Endodermal cell (in vitro differentiated cells): ENCODE results near the gene PBOV1. TPM values are rescaled to one million over a fixed set of nuclear protein-coding genes. Genes with fewer than 3 reads are reported as not detected.
A peak's percentile ranks its signal among the peaks of the same experiment; 100 is the strongest.

ENCODE experiments used
- DNase-seq: peaks from one replicate; pipeline ENCODE4 v3.0.0-alpha.2; 2017
- H3K27ac ChIP-seq: 2 replicates; pipeline ENCODE4 v1.5.1; 2013; ENCODE audit warnings: mild to moderate bottlenecking, low read depth, low read length, moderate library complexity
- H3K27me3 ChIP-seq: 2 replicates; pipeline ENCODE4 v1.6.1; 2013; ENCODE audit warnings: mild to moderate bottlenecking, low read length, moderate library complexity; ENCODE audit not compliant: insufficient read depth, control insufficient read depth, poor library complexity, severe bottlenecking
- H3K36me3 ChIP-seq: 2 replicates; pipeline ENCODE4 v1.7.0; 2013; ENCODE audit warnings: mild to moderate bottlenecking, low read length, moderate library complexity; ENCODE audit not compliant: control insufficient read depth, insufficient read depth
- H3K4me1 ChIP-seq: one replicate; pipeline ENCODE4 v1.7.0; 2013; ENCODE audit warnings: low read length; ENCODE audit not compliant: control insufficient read depth, insufficient read depth
- H3K4me3 ChIP-seq: 2 replicates; pipeline ENCODE4 v1.5.1; 2013; ENCODE audit warnings: mild to moderate bottlenecking, low read length, moderate library complexity
- H3K9ac ChIP-seq: 2 replicates; pipeline ENCODE4 v1.6.1; 2013; ENCODE audit warnings: mild to moderate bottlenecking, low read length, moderate library complexity; ENCODE audit not compliant: poor library complexity, severe bottlenecking; ENCODE audit errors: extremely low read depth
- H3K9me3 ChIP-seq: 2 replicates; pipeline ENCODE4 v1.6.1; 2013; ENCODE audit warnings: mild to moderate bottlenecking, low read length, moderate library complexity; ENCODE audit not compliant: control insufficient read depth
- H3K27ac Mint-ChIP-seq: 2 replicates; pipeline ENCODE4 v1.8.0; 2020; ENCODE audit warnings: mixed read lengths
- H3K27me3 Mint-ChIP-seq: 2 replicates; pipeline ENCODE4 v1.8.0; 2021; ENCODE audit warnings: mild to moderate bottlenecking, mixed read lengths; ENCODE audit not compliant: insufficient read depth
- H3K36me3 Mint-ChIP-seq: 2 replicates; pipeline ENCODE4 v1.8.0; 2020; ENCODE audit warnings: low read depth, mixed read lengths
- H3K4me1 Mint-ChIP-seq: 2 replicates; pipeline ENCODE4 v1.8.0; 2020; ENCODE audit warnings: mixed read lengths
- H3K4me3 Mint-ChIP-seq: 2 replicates; pipeline ENCODE4 v1.8.0; 2020; ENCODE audit warnings: mild to moderate bottlenecking, moderate library complexity, mixed read lengths
- H3K9me3 Mint-ChIP-seq: 2 replicates; pipeline ENCODE4 v1.8.0; 2020; ENCODE audit warnings: mild to moderate bottlenecking, mixed read lengths
- CTCF ChIP-seq: fragments of 200-600 bp; sonication (generic); conservative IDR thresholded peaks from 2 replicates; pipeline ENCODE4 v1.5.0; 2021; ENCODE audit warnings: antibody characterized with exemption, mild to moderate bottlenecking
- WGBS, 2 experiments: methylation state at CpG; one replicate each; pipeline versions ENCODE4 v1.1.5 to v1.1.7; 2013; ENCODE audit warnings: missing lambda C conversion rate in 2 of 2, mixed read lengths in 1 of 2; ENCODE audit not compliant: insufficient coverage in 1 of 2, insufficient read length in 1 of 2; 5-methylcytosine and 5-hydroxymethylcytosine counted together
- total RNA-seq, 2 donors: library from RNA; stranded (reverse); fragmentation: NEBNext Ultra II Directional in 1 of 2; extraction: Animal tissue kit (Norgen Biotek cat#: 25700) in 1 of 2; gene quantifications; 2 replicates in 1 of 2; 3 replicates in 1 of 2; pipeline ENCODE4 v1.2.1, GENCODE V29; 2021

PBOV1 gene
- total RNA-seq, 2 donors from 2014 or later: not detected

GRCh38 chr6:138245751-138246150 is 27.5 kb upstream of the PBOV1 start:
- no peaks in the 10 kb centered on the region for H3K9me3 Mint-ChIP-seq
- 89 to 92% methylated on average over 3 of the region's 3 CpGs for WGBS, 2 experiments
- H3K4me3 Mint-ChIP-seq: no peak overlapping the region
- peaks cover 18% of the 10 kb centered on the region for H3K4me1 ChIP-seq
- no peaks in the 10 kb centered on the region for H3K27me3 Mint-ChIP-seq
- H3K36me3 Mint-ChIP-seq: peaks cover 5% of the 10 kb centered on the region
- H3K27me3 ChIP-seq: no peaks in the 10 kb centered on the region
- no peak for TF ChIP-seq CTCF
- no peak overlapping the region for H3K27ac Mint-ChIP-seq
- no peak overlapping the region for H3K4me3 ChIP-seq
- no peak for DNase-seq
- H3K27ac ChIP-seq: no peak overlapping the region
- no peak overlapping the region for H3K9ac ChIP-seq
- peaks cover 27% of the 10 kb centered on the region for H3K36me3 ChIP-seq
- peaks cover 4% of the 10 kb centered on the region for H3K9me3 ChIP-seq
- peaks cover 20% of the 10 kb centered on the region for H3K4me1 Mint-ChIP-seq

- no peaks in the 10 kb centered on the region for H3K27me3 Mint-ChIP-seq
- no peak overlapping the region for H3K9ac ChIP-seq
- 94 to 100% methylated on average over 4 of the region's 4 CpGs for WGBS, 2 experiments
Measured at GRCh38 chr6:138242987-138243592, 24.8 kb upstream of the PBOV1 start.

GRCh38 chr6:138241934-138242333 is 23.6 kb upstream of the PBOV1 start:
- H3K4me1 Mint-ChIP-seq: peaks cover 33% of the 10 kb centered on the region
- 81 to 96% methylated on average over 3 to 6 of the region's 6 CpGs for WGBS, 2 experiments
- peaks cover 5% of the 10 kb centered on the region for H3K36me3 Mint-ChIP-seq
- H3K4me1 ChIP-seq: peaks cover 28% of the 10 kb centered on the region
- no peak overlapping the region for H3K4me3 Mint-ChIP-seq
- no peak for TF ChIP-seq CTCF
- no peak overlapping the region for H3K4me3 ChIP-seq
- no peak for DNase-seq
- no peaks in the 10 kb centered on the region for H3K27me3 Mint-ChIP-seq
- no peaks in the 10 kb centered on the region for H3K9me3 Mint-ChIP-seq
- H3K27ac ChIP-seq: no peak overlapping the region
- peak overlapping the region; percentile 58 for H3K9ac ChIP-seq
- H3K9me3 ChIP-seq: peaks cover 4% of the 10 kb centered on the region
- H3K36me3 ChIP-seq: peaks cover 27% of the 10 kb centered on the region
- peak overlapping the region; percentile 67 for H3K27ac Mint-ChIP-seq
- H3K27me3 ChIP-seq: no peaks in the 10 kb centered on the region

More at GRCh38 chr6:138242987-138243592, 24.8 kb upstream of the PBOV1 start:
- no peaks in the 10 kb centered on the region for H3K27me3 ChIP-seq
- peaks cover 24% of the 10 kb centered on the region for H3K4me1 ChIP-seq
- DNase-seq: no peak
- Mint-ChIP-seq H3K4me3 (no peak overlapping the region), H3K36me3 (peaks cover 5% of the 10 kb centered on the region), H3K4me1 (peaks cover 24% of the 10 kb centered on the region), H3K27ac (peak overlapping the region; percentile 14), H3K9me3 (no peaks in the 10 kb centered on the region)
- peaks cover 4% of the 10 kb centered on the region for H3K9me3 ChIP-seq
- H3K36me3 ChIP-seq: peaks cover 27% of the 10 kb centered on the region
- no peak overlapping the region for H3K27ac ChIP-seq
- H3K4me3 ChIP-seq: peak overlapping the region; percentile 46
- TF ChIP-seq CTCF: no peak
